CD14-positive monocyte (primary cell): ENCODE data around the gene ADGRL4. TPM values are rescaled to one million over a fixed set of nuclear protein-coding genes. Genes with fewer than 3 reads are reported as not detected.

Experiments used
- DNase-seq, 3 donors: peaks; one replicate each; pipeline ENCODE4 v3.0.0-alpha.2; 2011 to 2022
- H2AFZ ChIP-seq: 2 replicates; pipeline ENCODE4 v1.6.0; 2012; ENCODE audit warnings: mild to moderate bottlenecking, low read depth, low read length, inconsistent platforms; ENCODE audit not compliant: insufficient read depth, poor library complexity, severe bottlenecking
- H3K27ac ChIP-seq, 2 donors: 1 replicate in 1 of 2; 2 replicates in 1 of 2; pipeline ENCODE4 v1.5.1; 2012 to 2013; ENCODE audit warnings: low read length in 2 of 2, control low read depth in 1 of 2, inconsistent platforms in 1 of 2, low read depth in 1 of 2, mild to moderate bottlenecking in 1 of 2
- H3K27me3 ChIP-seq, 2 donors: one replicate each; pipeline versions ENCODE4 v1.6.0 to v1.6.1; 2011 to 2013; ENCODE audit warnings: low read length in 2 of 2; ENCODE audit not compliant: control insufficient read depth in 2 of 2, insufficient read depth in 2 of 2
- H3K36me3 ChIP-seq, 2 donors: replicated peaks in 1 of 2; 1 replicate in 1 of 2; 2 replicates in 1 of 2; pipeline versions ENCODE4 v1.5.1 to v1.6.1; 2012 to 2013; ENCODE audit warnings: low read length in 2 of 2, control low read depth in 1 of 2, inconsistent platforms in 1 of 2, mild to moderate bottlenecking in 1 of 2; ENCODE audit not compliant: insufficient read depth in 2 of 2, control insufficient read depth in 1 of 2
- H3K4me1 ChIP-seq, 2 donors: 1 replicate in 1 of 2; 2 replicates in 1 of 2; pipeline versions ENCODE4 v1.5.1 to v1.6.1; 2012 to 2013; ENCODE audit warnings: low read length in 2 of 2, control low read depth in 1 of 2, inconsistent platforms in 1 of 2, mild to moderate bottlenecking in 1 of 2, moderate library complexity in 1 of 2; ENCODE audit not compliant: insufficient read depth in 2 of 2, control insufficient read depth in 1 of 2
- H3K4me2 ChIP-seq: replicated peaks from 2 replicates; pipeline ENCODE3; 2012; ENCODE audit warnings: low read length, moderate library complexity, mild to moderate bottlenecking; ENCODE audit not compliant: poor library complexity, severe bottlenecking; ENCODE audit errors: extremely low read depth
- H3K4me3 ChIP-seq, 3 experiments: fragments of 200-600 bp in 1 of 3; sonication (generic) in 1 of 3; replicated peaks in 1 of 3; 1 replicate in 2 of 3; 2 replicates in 1 of 3; pipeline ENCODE4 v1.5.1; 2011 to 2013; ENCODE audit warnings: low read length in 3 of 3, mild to moderate bottlenecking in 3 of 3, control low read depth in 2 of 3, low read depth in 2 of 3, inconsistent platforms in 1 of 3, moderate library complexity in 1 of 3
- H3K79me2 ChIP-seq: 2 replicates; pipeline ENCODE4 v1.6.0; 2012; ENCODE audit warnings: mild to moderate bottlenecking, control low read depth, inconsistent platforms, low read length, moderate library complexity; ENCODE audit not compliant: insufficient read depth
- H3K9ac ChIP-seq: 2 replicates; pipeline ENCODE4 v1.6.0; 2017; ENCODE audit warnings: low read length, mild to moderate bottlenecking; ENCODE audit not compliant: insufficient read depth, poor library complexity, severe bottlenecking
- H3K9me3 ChIP-seq, 2 donors: replicated peaks in 1 of 2; 1 replicate in 1 of 2; 2 replicates in 1 of 2; pipeline versions ENCODE4 v1.5.1 to v1.6.1; 2012 to 2013; ENCODE audit warnings: low read length in 2 of 2, control low read depth in 1 of 2; ENCODE audit not compliant: control insufficient read depth in 1 of 2, insufficient read depth in 1 of 2
- H4K20me1 ChIP-seq: 2 replicates; pipeline ENCODE4 v1.6.0; 2012; ENCODE audit warnings: mild to moderate bottlenecking, low read length, control low read depth, moderate library complexity; ENCODE audit not compliant: insufficient read depth
- H3K27ac Mint-ChIP-seq, 7 donors: one replicate each; pipeline ENCODE4 v1.8.0; 2020; ENCODE audit warnings: mild to moderate bottlenecking in 7 of 7, mixed read lengths in 7 of 7, moderate library complexity in 6 of 7, inconsistent platforms in 2 of 7
- H3K27me3 Mint-ChIP-seq, 3 donors: one replicate each; pipeline ENCODE4 v1.8.0; 2021 to 2022; ENCODE audit warnings: low read depth in 3 of 3, mild to moderate bottlenecking in 3 of 3, mixed read lengths in 3 of 3, moderate library complexity in 3 of 3, inconsistent platforms in 1 of 3
- H3K36me3 Mint-ChIP-seq, 2 donors: one replicate each; pipeline ENCODE4 v1.8.0; 2020; ENCODE audit warnings: mixed read lengths in 2 of 2, inconsistent platforms in 1 of 2, mild to moderate bottlenecking in 1 of 2
- H3K4me1 Mint-ChIP-seq: one replicate; pipeline ENCODE4 v1.8.0; 2020; ENCODE audit warnings: mild to moderate bottlenecking, mixed read lengths
- H3K4me3 Mint-ChIP-seq, 2 donors: one replicate each; pipeline ENCODE4 v1.8.0; 2020; ENCODE audit warnings: mild to moderate bottlenecking in 2 of 2, mixed read lengths in 2 of 2, moderate library complexity in 1 of 2
- H3K9me3 Mint-ChIP-seq, 7 donors: one replicate each; pipeline ENCODE4 v1.8.0; 2020 to 2022; ENCODE audit warnings: mixed read lengths in 7 of 7, mild to moderate bottlenecking in 6 of 7, moderate library complexity in 6 of 7, inconsistent platforms in 2 of 7
- CTCF ChIP-seq: fragments of 200-600 bp; IDR thresholded peaks from one replicate; pipeline ENCODE4 v1.8.0; 2022; ENCODE audit warnings: antibody characterized with exemption, mild to moderate bottlenecking
- WGBS: methylation state at CpG from one replicate; pipeline ENCODE4 v1.1.5; 2013; ENCODE audit warnings: missing lambda C conversion rate; ENCODE audit not compliant: insufficient coverage; 5-methylcytosine and 5-hydroxymethylcytosine counted together
- intact Hi-C, 2 donors: fragments of 100-400 bp; cut with micrococcal nuclease; formaldehyde crosslinking; loops; one replicate each; pipeline versions ENCODE4 v1.15.0 to v1.15.1; 2023
- polyA plus RNA-seq, 3 donors: library from polyadenylated mRNA; depleted of rRNA in 1 of 3; unstranded in 2 of 3; stranded (reverse) in 1 of 3; fragments of 300-500 nt in 2 of 3; fragments of >200 nt in 1 of 3; fragmentation: Illumina TruSeq in 2 of 3; gene quantifications; 1 replicate in 2 of 3; 2 replicates in 1 of 3; pipeline ENCODE4 v1.2.3, GENCODE V29; 2012 to 2021

The ADGRL4 gene
- polyA plus RNA-seq, 3 donors: not detected

GRCh38 chr1:79012500-79012899 is 6.0 kb upstream of the ADGRL4 start:
- Mint-ChIP-seq H3K4me1 (no peaks in the 10 kb centered on the region), H3K4me3 (no peak overlapping the region), H3K27ac (no peak overlapping the region), H3K27me3 (peaks cover 0 to 3% (median 0%) of the 10 kb centered on the region in 3 donors), H3K36me3 (no peaks in the 10 kb centered on the region), H3K9me3 (peaks cover 1 to 6% (median 4%) of the 10 kb centered on the region in 7 donors)
- no peaks in the 10 kb centered on the region for H3K4me1 ChIP-seq
- H3K9ac ChIP-seq: no peak overlapping the region
- 83% methylated on average over 1 of the region's 2 CpGs for WGBS
- H3K4me3 ChIP-seq: no peak overlapping the region
- TF ChIP-seq CTCF: no peak
- H3K27ac ChIP-seq: no peak overlapping the region
- DNase-seq: no peak
- H3K9me3 ChIP-seq: no peaks in the 10 kb centered on the region
- no peak overlapping the region for H2AFZ ChIP-seq
- no peaks in the 10 kb centered on the region for H4K20me1 ChIP-seq
- H3K27me3 ChIP-seq: no peaks in the 10 kb centered on the region
- H3K79me2 ChIP-seq: no peaks in the 10 kb centered on the region
- intact Hi-C loops: no loop called here
- H3K4me2 ChIP-seq: no peak overlapping the region
- H3K36me3 ChIP-seq: no peaks in the 10 kb centered on the region

GRCh38 chr1:79010589-79010988 is 4.1 kb upstream of the ADGRL4 start:
- H3K27ac Mint-ChIP-seq: no peak overlapping the region
- Histone ChIP-seq H3K9ac (no peak overlapping the region), H3K27ac (no peak overlapping the region), H3K4me1 (no peaks in the 10 kb centered on the region), H3K79me2 (no peaks in the 10 kb centered on the region), H2AFZ (no peak overlapping the region), H3K27me3 (peaks cover 0 to 12% of the 10 kb centered on the region in 2 donors), H4K20me1 (no peaks in the 10 kb centered on the region), H3K36me3 (no peaks in the 10 kb centered on the region), H3K4me2 (no peak overlapping the region), H3K4me3 (no peak overlapping the region), H3K9me3 (peaks cover 4 to 6% of the 10 kb centered on the region in 2 donors)
- no peak for DNase-seq
- peaks cover 8 to 16% (median 10%) of the 10 kb centered on the region in 3 donors for H3K27me3 Mint-ChIP-seq
- H3K4me3 Mint-ChIP-seq: no peak overlapping the region
- WGBS: no CpG with 5 or more reads among the region's 4 CpGs
- no peaks in the 10 kb centered on the region for H3K36me3 Mint-ChIP-seq
- peaks cover 4 to 13% (median 8%) of the 10 kb centered on the region in 7 donors for H3K9me3 Mint-ChIP-seq
- intact Hi-C loops: no loop called here
- no peak for TF ChIP-seq CTCF
- no peaks in the 10 kb centered on the region for H3K4me1 Mint-ChIP-seq
